DND-41 (cell line): ENCODE results near the gene PPIL6.
A peak's percentile ranks its signal among the peaks of the same experiment; 100 is the strongest.

Source experiments
- ATAC-seq: fragments of 200-7000 bp; cut with Tn5 transposase; 3 replicates; pipeline ENCODE4 v1.9.1; 2021; ENCODE audit warnings: low read depth; ENCODE audit not compliant: insufficient read depth
- DNase-seq: peaks from one replicate; pipeline ENCODE4 v3.0.0-alpha.2; 2020
- H2AFZ ChIP-seq: 2 replicates; pipeline ENCODE4 v1.6.0; 2012; ENCODE audit warnings: low read depth, low read length
- H3K27ac ChIP-seq: 2 replicates; pipeline ENCODE4 v1.5.1; 2012; ENCODE audit warnings: low read length, inconsistent platforms
- H3K27me3 ChIP-seq: fragments of 200-600 bp; sonication (generic); 2 replicates; pipeline ENCODE4 v1.6.0; 2012; ENCODE audit warnings: low read length, mild to moderate bottlenecking, inconsistent platforms; ENCODE audit not compliant: insufficient read depth, poor library complexity
- H3K36me3 ChIP-seq: 2 replicates; pipeline ENCODE4 v1.5.1; 2012; ENCODE audit warnings: low read length, inconsistent platforms; ENCODE audit not compliant: insufficient read depth
- H3K4me1 ChIP-seq: 2 replicates; pipeline ENCODE4 v1.5.1; 2012; ENCODE audit warnings: mild to moderate bottlenecking, low read length; ENCODE audit not compliant: insufficient read depth
- H3K4me2 ChIP-seq: 2 replicates; pipeline ENCODE4 v1.6.0; 2012; ENCODE audit warnings: mild to moderate bottlenecking, moderate library complexity, low read length, inconsistent platforms; ENCODE audit not compliant: insufficient read depth
- H3K4me3 ChIP-seq, 2 experiments: fragments of 200-600 bp in 1 of 2; shearing (Covaris generic) in 1 of 2; 2 replicates each; pipeline ENCODE4 v1.5.1; 2012 to 2016; ENCODE audit warnings: inconsistent platforms in 2 of 2, low read length in 2 of 2, mild to moderate bottlenecking in 2 of 2, low read depth in 1 of 2, moderate library complexity in 1 of 2
- H3K79me2 ChIP-seq: 2 replicates; pipeline ENCODE4 v1.6.0; 2012; ENCODE audit warnings: low read length, inconsistent platforms; ENCODE audit not compliant: insufficient read depth
- H3K9ac ChIP-seq: 2 replicates; pipeline ENCODE4 v1.6.0; 2012; ENCODE audit warnings: low read depth, mild to moderate bottlenecking, inconsistent platforms, low read length, moderate library complexity
- H3K9me3 ChIP-seq: 2 replicates; pipeline ENCODE4 v1.5.1; 2012; ENCODE audit warnings: low read length, moderate library complexity, mild to moderate bottlenecking, inconsistent platforms; ENCODE audit not compliant: insufficient read depth, severe bottlenecking
- H4K20me1 ChIP-seq: 2 replicates; pipeline ENCODE4 v1.6.0; 2012; ENCODE audit warnings: low read length; ENCODE audit not compliant: insufficient read depth
- EZH2 ChIP-seq: IDR thresholded peaks from 3 replicates; pipeline ENCODE4 v1.6.1; 2012; ENCODE audit warnings: borderline replicate concordance, low read depth, mild to moderate bottlenecking, moderate library complexity, low read length, inconsistent platforms; ENCODE audit not compliant: severe bottlenecking
- TF ChIP-seq, protein P1 (sequence below): IDR thresholded peaks from 2 replicates; pipeline ENCODE4 v1.5.1; 2012; ENCODE audit warnings: borderline replicate concordance, low read length, moderate library complexity, mild to moderate bottlenecking; ENCODE audit not compliant: poor library complexity, severe bottlenecking; ENCODE audit errors: extremely low read depth

Gene PPIL6

DNA sequence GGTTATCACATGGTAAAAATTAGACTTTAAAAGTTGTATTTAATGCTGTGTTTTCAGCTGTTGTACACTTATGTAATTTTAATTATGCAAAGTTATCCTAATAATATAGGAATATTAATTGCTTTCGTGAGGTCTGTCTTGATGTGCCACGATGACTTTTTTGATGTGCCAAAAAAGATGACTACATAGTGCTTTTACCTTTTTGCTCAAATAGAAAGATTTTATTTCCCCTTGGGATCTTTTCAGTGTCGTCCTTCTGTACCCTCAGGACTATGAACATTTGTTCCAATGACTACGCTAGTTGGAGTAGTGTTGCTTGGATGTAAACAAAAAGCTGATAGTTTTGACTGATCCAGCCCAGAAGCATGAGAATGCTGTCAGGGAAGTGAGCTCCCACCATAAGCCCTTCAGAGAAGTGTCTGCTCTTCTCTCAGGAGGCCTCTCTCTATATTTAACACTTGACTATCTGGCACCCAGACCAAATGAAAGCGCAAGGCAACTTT, 56.9 kb downstream of the PPIL6 start:
- peak overlapping the region; percentile 89 for H3K9ac ChIP-seq
- peaks cover 29% of the 10 kb centered on the region for H4K20me1 ChIP-seq
- DNase-seq (no peak), ATAC-seq (no peak)
- H3K36me3 ChIP-seq: peaks cover 17% of the 10 kb centered on the region
- TF ChIP-seq, protein P1, sequence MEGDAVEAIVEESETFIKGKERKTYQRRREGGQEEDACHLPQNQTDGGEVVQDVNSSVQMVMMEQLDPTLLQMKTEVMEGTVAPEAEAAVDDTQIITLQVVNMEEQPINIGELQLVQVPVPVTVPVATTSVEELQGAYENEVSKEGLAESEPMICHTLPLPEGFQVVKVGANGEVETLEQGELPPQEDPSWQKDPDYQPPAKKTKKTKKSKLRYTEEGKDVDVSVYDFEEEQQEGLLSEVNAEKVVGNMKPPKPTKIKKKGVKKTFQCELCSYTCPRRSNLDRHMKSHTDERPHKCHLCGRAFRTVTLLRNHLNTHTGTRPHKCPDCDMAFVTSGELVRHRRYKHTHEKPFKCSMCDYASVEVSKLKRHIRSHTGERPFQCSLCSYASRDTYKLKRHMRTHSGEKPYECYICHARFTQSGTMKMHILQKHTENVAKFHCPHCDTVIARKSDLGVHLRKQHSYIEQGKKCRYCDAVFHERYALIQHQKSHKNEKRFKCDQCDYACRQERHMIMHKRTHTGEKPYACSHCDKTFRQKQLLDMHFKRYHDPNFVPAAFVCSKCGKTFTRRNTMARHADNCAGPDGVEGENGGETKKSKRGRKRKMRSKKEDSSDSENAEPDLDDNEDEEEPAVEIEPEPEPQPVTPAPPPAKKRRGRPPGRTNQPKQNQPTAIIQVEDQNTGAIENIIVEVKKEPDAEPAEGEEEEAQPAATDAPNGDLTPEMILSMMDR: no peak
- no peak for TF ChIP-seq EZH2
- H3K27ac ChIP-seq: peak overlapping the region; percentile 100
- H3K9me3 ChIP-seq: no peaks in the 10 kb centered on the region
- peak overlapping the region; percentile 61 for H2AFZ ChIP-seq
- H3K79me2 ChIP-seq: peaks cover 37% of the 10 kb centered on the region
- H3K4me1 ChIP-seq: peaks cover 30% of the 10 kb centered on the region
- peak overlapping the region; percentile 58 to 81; a peak in 3 of 4 replicates for H3K4me3 ChIP-seq
- peak overlapping the region; percentile 85 for H3K4me2 ChIP-seq
- no peaks in the 10 kb centered on the region for H3K27me3 ChIP-seq

DNA sequence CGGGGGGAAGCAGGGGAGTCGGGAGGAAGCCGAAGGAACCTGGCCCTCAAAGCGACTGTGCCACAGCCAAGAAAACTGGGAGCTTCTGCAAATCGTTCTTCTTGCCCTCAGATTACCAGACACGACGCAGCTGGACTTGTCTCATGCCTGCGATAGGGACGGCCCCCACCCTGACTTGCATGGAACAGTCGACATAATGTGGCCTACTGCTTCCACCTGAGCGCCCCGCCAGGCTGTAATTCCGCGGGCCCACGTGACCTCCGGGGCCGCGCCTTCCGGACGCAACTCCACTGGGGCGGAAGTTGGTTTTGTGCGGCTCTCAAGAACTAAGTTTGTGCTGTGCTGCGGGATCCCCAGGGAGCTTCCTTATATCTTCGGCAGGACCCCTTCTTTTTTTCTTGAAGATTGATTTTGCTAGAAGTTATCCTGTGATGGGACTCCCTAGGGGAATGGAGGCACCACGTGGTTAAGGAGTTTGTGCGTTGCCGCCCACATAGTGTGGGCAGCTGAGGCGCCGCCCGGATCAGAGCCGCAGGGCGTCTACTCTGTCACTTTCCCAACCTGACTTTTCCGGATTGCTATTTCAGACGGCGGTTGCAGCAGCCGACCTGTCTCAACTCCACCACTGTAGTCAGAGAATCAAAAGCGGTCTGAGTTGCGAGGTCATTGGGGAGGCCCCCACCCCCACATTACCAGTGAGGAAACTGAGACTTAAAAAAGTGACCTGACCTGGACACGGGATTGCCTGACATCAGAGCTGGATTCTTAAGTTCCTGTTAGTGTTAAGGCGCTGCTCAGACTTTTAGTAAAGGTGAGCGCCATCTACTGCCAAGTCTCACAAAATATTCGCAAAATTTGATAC, 57.6 kb downstream of the PPIL6 start:
- peak overlapping the region; percentile 58 to 81 for H3K4me3 ChIP-seq
- DNase-seq (peak; percentile 94), ATAC-seq (peak; percentile 77)
- peak overlapping the region; percentile 79 for H2AFZ ChIP-seq
- TF ChIP-seq, protein P1: peak; percentile 75
- no peak for TF ChIP-seq EZH2
- no peaks in the 10 kb centered on the region for H3K9me3 ChIP-seq
- peaks cover 44% of the 10 kb centered on the region for H3K79me2 ChIP-seq
- no peaks in the 10 kb centered on the region for H3K27me3 ChIP-seq
- peaks cover 24% of the 10 kb centered on the region for H3K36me3 ChIP-seq
- H3K4me1 ChIP-seq: peaks cover 31% of the 10 kb centered on the region
- H3K9ac ChIP-seq: peak overlapping the region; percentile 89
- H3K27ac ChIP-seq: peak overlapping the region; percentile 100
- peak overlapping the region; percentile 85 for H3K4me2 ChIP-seq
- H4K20me1 ChIP-seq: peaks cover 36% of the 10 kb centered on the region

DNA sequence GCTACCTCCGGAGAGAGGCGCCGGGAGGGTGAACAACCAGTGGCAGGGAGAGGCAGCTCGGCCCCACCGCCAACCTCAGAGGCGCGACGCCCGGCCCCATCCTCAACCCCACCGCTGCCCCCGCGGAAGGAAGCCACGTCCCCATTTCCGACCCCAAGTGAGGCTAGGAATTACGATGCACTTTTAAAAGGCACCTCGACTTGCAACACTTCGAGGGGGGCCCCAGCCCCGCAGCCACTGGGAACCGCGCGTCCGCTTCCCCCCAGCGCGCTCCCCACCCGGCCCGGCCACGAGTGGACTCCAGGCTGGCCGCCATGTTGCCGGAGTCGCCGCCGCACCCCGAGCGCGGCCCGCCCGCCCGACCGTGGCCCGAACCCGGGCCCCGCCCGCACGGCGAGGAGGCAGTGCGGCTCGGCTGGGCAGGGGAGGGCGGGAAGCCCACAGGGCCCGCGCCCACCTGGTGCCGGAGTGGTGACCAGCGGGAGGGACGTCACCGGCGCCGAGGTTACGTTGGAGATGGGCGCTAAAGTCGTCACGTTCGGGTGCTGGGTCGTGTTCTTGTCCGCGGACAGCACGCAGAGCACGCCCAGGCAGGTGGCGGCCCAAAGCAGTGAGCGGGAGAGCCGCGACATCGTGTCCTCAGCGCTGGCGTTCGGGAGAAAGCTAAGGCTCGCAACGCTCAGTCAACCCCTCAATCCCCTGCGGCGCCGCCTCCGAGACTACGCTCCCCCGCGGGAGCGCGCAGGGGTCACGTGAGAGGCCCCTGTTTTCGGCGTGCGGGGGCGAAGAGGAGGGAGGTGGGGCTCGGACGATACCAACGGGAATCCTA, 58.5 kb downstream of the PPIL6 start, which contains the start of gene CD164:
TSS of gene CD164 (minus strand) at position 721 of the 829 bp plus-strand sequence. CDS start at position 632, 89 bp downstream.
- peak within 1 kb of the TSS; percentile 85 for H3K4me2 ChIP-seq
- peak within 1 kb of the TSS; percentile 79 for H2AFZ ChIP-seq
- H3K9me3 ChIP-seq: no peaks in the 10 kb centered on the region
- TF ChIP-seq, protein P1: no peak
- no peak for TF ChIP-seq EZH2
- peak within 1 kb of the TSS; percentile 58 to 81 for H3K4me3 ChIP-seq
- no peaks in the 10 kb centered on the region for H3K27me3 ChIP-seq
- peak within 1 kb of the TSS; percentile 89 for H3K9ac ChIP-seq
- ATAC-seq (peak; percentile 70), DNase-seq (peak; percentile 93)
- H3K4me1 ChIP-seq: peaks cover 34% of the 10 kb centered on the region
- peaks cover 32% of the 10 kb centered on the region for H3K36me3 ChIP-seq
- H4K20me1 ChIP-seq: peaks cover 42% of the 10 kb centered on the region
- H3K79me2 ChIP-seq: peaks cover 53% of the 10 kb centered on the region
- peak within 1 kb of the TSS; percentile 100 for H3K27ac ChIP-seq
